ENCODE results near the gene AQP4. TPM values are rescaled to one million over a fixed set of nuclear protein-coding genes. Genes with fewer than 3 reads are reported as not detected.

The AQP4 gene
- total and polyA plus RNA-seq, 10 of the 15 experiments (the other 5 are each of a cell fraction or from before 2014, with no cell fraction given), result 0.10 to 0.18 TPM; not detected in 8

DNA sequence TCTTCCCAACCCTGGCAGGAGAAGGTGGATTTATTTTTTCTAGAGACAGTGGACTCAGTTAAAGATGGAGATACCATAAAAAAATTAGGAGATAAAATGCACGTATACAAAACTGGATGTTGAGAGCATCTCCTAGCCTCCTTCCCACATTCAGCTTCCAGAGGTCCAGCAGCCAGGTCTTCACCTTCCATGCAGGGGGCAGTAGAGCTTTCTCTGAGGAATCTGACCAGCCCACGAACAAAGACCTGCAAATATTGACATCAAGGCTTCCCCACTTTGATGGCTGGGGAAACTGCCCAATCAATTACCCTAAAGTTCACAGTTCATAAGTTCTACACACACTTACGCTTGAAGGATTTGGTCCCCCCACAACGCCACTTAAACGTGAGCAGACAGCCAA, 24.5 kb downstream of the AQP4 start:
- SMC1A ChIA-PET (ENCODE audit: uncharacterized antibody, unreplicated experiment), result interaction anchor here (1.2 to 1.4 kb wide), 2 partner anchors 9 to 22 kb away, joined by 3 to 5 read pairs; no protein-coding TSS in a partner anchor
- CTCF ChIA-PET, result interaction anchor here (0.7 to 1.1 kb wide), 2 partner anchors 16 to 165 kb away, joined by 3 read pairs; no protein-coding TSS in a partner anchor
- ATAC-seq, result no peak
- H3K4me1 ChIP-seq (ENCODE audit: control insufficient read depth, insufficient read depth, low read length), result no peaks in the 10 kb centered on the region
- no peaks in the 10 kb centered on the region; the same call in 2 of the 3 replicates for H3K9me3 ChIP-seq (replicated peaks; ENCODE audit: control insufficient read depth, insufficient read depth, low read length)
- no peaks in the 10 kb centered on the region for H3K27me3 ChIP-seq (replicated peaks in 1 of 2; ENCODE audit: control insufficient read depth in 2 of 2, insufficient read depth in 2 of 2, low read length in 1 of 2)
- intact Hi-C loops (cut with micrococcal nuclease; ENCODE audit: unreplicated experiment) (no loop called here), in situ Hi-C loops (cut with MboI) (no loop called here)
- no peaks in the 10 kb centered on the region for H3K36me3 ChIP-seq (ENCODE audit: control insufficient read depth in 2 of 2, insufficient read depth in 2 of 2, low read length in 1 of 2)
- no peak overlapping the region for H2AFZ ChIP-seq (ENCODE audit: control insufficient read depth, low read depth, low read length)
- no peak for DNase-seq (ENCODE audit: low read depth, low spot score)
- H3K79me2 ChIP-seq (ENCODE audit: control insufficient read depth, insufficient read depth, low read length), result no peaks in the 10 kb centered on the region
- H4K20me1 ChIP-seq (ENCODE audit: control insufficient read depth, insufficient read depth), result no peaks in the 10 kb centered on the region
- no peak overlapping the region for H3K4me2 ChIP-seq (ENCODE audit: control insufficient read depth, insufficient read depth)
- no TSS peak for BruUV-seq (replicated peaks)
- H3K4me3 ChIP-seq, result no peak overlapping the region
- no peak overlapping the region for H3K27ac ChIP-seq (ENCODE audit: control insufficient read depth, insufficient read depth)
- FAIRE-seq, result no peak
- POLR2A ChIA-PET, result interaction anchor here (0.5 kb wide), 1 partner anchor 18 kb away, joined by 3 read pairs; no protein-coding TSS in a partner anchor
- TF ChIP-seq NBN (IDR thresholded peaks at IDR 0.05), result no peak
- TF ChIP-seq, protein P1, sequence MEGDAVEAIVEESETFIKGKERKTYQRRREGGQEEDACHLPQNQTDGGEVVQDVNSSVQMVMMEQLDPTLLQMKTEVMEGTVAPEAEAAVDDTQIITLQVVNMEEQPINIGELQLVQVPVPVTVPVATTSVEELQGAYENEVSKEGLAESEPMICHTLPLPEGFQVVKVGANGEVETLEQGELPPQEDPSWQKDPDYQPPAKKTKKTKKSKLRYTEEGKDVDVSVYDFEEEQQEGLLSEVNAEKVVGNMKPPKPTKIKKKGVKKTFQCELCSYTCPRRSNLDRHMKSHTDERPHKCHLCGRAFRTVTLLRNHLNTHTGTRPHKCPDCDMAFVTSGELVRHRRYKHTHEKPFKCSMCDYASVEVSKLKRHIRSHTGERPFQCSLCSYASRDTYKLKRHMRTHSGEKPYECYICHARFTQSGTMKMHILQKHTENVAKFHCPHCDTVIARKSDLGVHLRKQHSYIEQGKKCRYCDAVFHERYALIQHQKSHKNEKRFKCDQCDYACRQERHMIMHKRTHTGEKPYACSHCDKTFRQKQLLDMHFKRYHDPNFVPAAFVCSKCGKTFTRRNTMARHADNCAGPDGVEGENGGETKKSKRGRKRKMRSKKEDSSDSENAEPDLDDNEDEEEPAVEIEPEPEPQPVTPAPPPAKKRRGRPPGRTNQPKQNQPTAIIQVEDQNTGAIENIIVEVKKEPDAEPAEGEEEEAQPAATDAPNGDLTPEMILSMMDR (IDR thresholded peaks at IDR 0.05 in 2 of 3, conservative IDR thresholded peaks at IDR 0.05 in 1 of 3; ENCODE audit: control insufficient read depth in 2 of 3, extremely low read depth in 1 of 3, insufficient read depth in 1 of 3, low read depth in 3 of 3, low read length in 3 of 3), result 0 out of 6 replicates have a peak, but pooled peaks of 1 of the 3 experiments have one; percentile 7
- H3K9ac ChIP-seq (ENCODE audit: control insufficient read depth, insufficient read depth, low read length), result no peak overlapping the region
- RAD21 ChIA-PET (ENCODE audit: unreplicated experiment), result no interaction called here
- WGBS (ENCODE audit: insufficient coverage, insufficient replicate concordance, low lambda C conversion rate, missing lambda C conversion rate), result 60% methylated on average over 5 of the region's 5 CpGs

DNA sequence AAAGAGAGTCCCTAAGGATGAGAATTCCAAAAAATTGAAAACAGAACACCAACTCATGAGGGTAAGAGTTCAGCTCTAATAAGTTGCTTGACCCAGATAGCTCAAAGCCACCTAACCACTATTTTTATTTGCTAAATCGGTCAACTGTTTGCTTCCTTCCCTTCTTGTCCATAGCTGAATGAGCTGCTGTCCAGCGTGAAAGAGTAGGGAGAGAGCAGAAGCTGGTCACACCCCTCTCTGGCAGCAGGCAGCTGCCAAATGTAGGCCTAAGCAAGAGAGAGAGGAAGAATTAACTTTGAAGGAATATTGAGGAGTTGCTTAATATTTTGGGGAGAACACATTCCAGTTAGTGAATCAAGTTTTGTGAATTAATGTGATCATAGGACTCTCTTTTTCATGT, 25.9 kb downstream of the AQP4 start:
- no TSS peak for BruUV-seq (replicated peaks)
- Histone ChIP-seq H3K4me1 (ENCODE audit: control insufficient read depth, insufficient read depth, low read length) (no peaks in the 10 kb centered on the region), H3K27me3 (replicated peaks in 1 of 2; ENCODE audit: control insufficient read depth in 2 of 2, insufficient read depth in 2 of 2, low read length in 1 of 2) (no peaks in the 10 kb centered on the region), H3K9me3 (replicated peaks; ENCODE audit: control insufficient read depth, insufficient read depth, low read length) (no peaks in the 10 kb centered on the region; the same call in 2 of the 3 replicates), H3K36me3 (ENCODE audit: control insufficient read depth in 2 of 2, insufficient read depth in 2 of 2, low read length in 1 of 2) (no peaks in the 10 kb centered on the region), H3K9ac (ENCODE audit: control insufficient read depth, insufficient read depth, low read length) (no peak overlapping the region), H4K20me1 (ENCODE audit: control insufficient read depth, insufficient read depth) (no peaks in the 10 kb centered on the region), H2AFZ (ENCODE audit: control insufficient read depth, low read depth, low read length) (no peak overlapping the region), H3K4me3 (no peak overlapping the region), H3K79me2 (ENCODE audit: control insufficient read depth, insufficient read depth, low read length) (no peaks in the 10 kb centered on the region), H3K4me2 (ENCODE audit: control insufficient read depth, insufficient read depth) (no peak overlapping the region), H3K27ac (ENCODE audit: control insufficient read depth, insufficient read depth) (no peak overlapping the region)
- intact Hi-C loops (cut with micrococcal nuclease; ENCODE audit: unreplicated experiment), result loop anchor here (10.0 kb wide), 1 partner anchor 325 kb away; no protein-coding TSS in a partner anchor
- ChIA-PET RAD21 (ENCODE audit: unreplicated experiment) (no interaction called here), SMC1A (ENCODE audit: uncharacterized antibody, unreplicated experiment) (no interaction called here), CTCF (no interaction called here), POLR2A (no interaction called here)
- in situ Hi-C loops (cut with MboI), result no loop called here
- DNase-seq (ENCODE audit: low read depth, low spot score), result no peak
- FAIRE-seq, result no peak
- no peak for ATAC-seq
- 0% methylated on average over 2 of the region's 2 CpGs for WGBS (ENCODE audit: insufficient coverage, insufficient replicate concordance, low lambda C conversion rate, missing lambda C conversion rate)
- TF ChIP-seq ZNF217 (IDR thresholded peaks at IDR 0.05) (no peak), ZNF622 (IDR thresholded peaks at IDR 0.05) (no peak), CREM (IDR thresholded peaks at IDR 0.05; ENCODE audit: low read depth) (no peak), FOXM1 (IDR thresholded peaks at IDR 0.05; ENCODE audit: low read depth, low read length) (no peak), BACH1 (IDR thresholded peaks at IDR 0.05; ENCODE audit: borderline replicate concordance) (no peak), HCFC1 (IDR thresholded peaks at IDR 0.05; ENCODE audit: low read length) (no peak), YBX1 (IDR thresholded peaks at IDR 0.05) (no peak)
- TF ChIP-seq, protein P2, sequence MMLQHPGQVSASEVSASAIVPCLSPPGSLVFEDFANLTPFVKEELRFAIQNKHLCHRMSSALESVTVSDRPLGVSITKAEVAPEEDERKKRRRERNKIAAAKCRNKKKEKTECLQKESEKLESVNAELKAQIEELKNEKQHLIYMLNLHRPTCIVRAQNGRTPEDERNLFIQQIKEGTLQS (IDR thresholded peaks at IDR 0.05; ENCODE audit: borderline replicate concordance, extremely low read depth, low read depth, low read length), result no peak
- TF ChIP-seq, protein P3, sequence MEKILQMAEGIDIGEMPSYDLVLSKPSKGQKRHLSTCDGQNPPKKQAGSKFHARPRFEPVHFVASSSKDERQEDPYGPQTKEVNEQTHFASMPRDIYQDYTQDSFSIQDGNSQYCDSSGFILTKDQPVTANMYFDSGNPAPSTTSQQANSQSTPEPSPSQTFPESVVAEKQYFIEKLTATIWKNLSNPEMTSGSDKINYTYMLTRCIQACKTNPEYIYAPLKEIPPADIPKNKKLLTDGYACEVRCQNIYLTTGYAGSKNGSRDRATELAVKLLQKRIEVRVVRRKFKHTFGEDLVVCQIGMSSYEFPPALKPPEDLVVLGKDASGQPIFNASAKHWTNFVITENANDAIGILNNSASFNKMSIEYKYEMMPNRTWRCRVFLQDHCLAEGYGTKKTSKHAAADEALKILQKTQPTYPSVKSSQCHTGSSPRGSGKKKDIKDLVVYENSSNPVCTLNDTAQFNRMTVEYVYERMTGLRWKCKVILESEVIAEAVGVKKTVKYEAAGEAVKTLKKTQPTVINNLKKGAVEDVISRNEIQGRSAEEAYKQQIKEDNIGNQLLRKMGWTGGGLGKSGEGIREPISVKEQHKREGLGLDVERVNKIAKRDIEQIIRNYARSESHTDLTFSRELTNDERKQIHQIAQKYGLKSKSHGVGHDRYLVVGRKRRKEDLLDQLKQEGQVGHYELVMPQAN (conservative IDR thresholded peaks at IDR 0.05), result no peak

Measured in GM12878 (cell line).